A172 (cell line): ENCODE results near the gene SETD2. TPM values are rescaled to one million over a fixed set of nuclear protein-coding genes. Genes with fewer than 3 reads are reported as not detected.

Source experiments
- DNase-seq: peaks from one replicate; pipeline ENCODE4 v3.0.0-alpha.2; 2015; ENCODE audit warnings: low spot score
- total RNA-seq: library from RNA; depleted of rRNA; stranded (reverse); fragments of >200 nt; shearing (Covaris generic); gene quantifications from 2 replicates; pipeline ENCODE4 v1.2.3, GENCODE V29; 2014

SETD2 gene
- total RNA-seq, 1 experiment from 2014 or later, result 22.6 TPM

- DNase-seq, result no peak
Observed at GRCh38 chr3:46998121-46998851, 165.6 kb downstream of the SETD2 start.

- no peak for DNase-seq
Observed at GRCh38 chr3:46997453-46998091, 166.3 kb downstream of the SETD2 start.

- no peak for DNase-seq
Observed at GRCh38 chr3:46996689-46997452, 167.0 kb downstream of the SETD2 start.

GRCh38 chr3:46995901-46996562 lies 167.9 kb downstream of the SETD2 start:
- no peak for DNase-seq

GRCh38 chr3:46994801-46995731 lies 168.8 kb downstream of the SETD2 start:
- DNase-seq, result no peak

- no peak for DNase-seq
Observed at GRCh38 chr3:46993986-46994385, 169.9 kb downstream of the SETD2 start.

GRCh38 chr3:46993292-46993691 lies 170.6 kb downstream of the SETD2 start:
- DNase-seq, result no peak

GRCh38 chr3:46992231-46992630 lies 171.7 kb downstream of the SETD2 start:
- DNase-seq, result no peak

- no peak for DNase-seq
Observed at GRCh38 chr3:46991406-46992165, 172.3 kb downstream of the SETD2 start.

GRCh38 chr3:46990573-46991374 lies 173.1 kb downstream of the SETD2 start:
- DNase-seq, result no peak

- DNase-seq, result no peak
Observed at GRCh38 chr3:46989146-46989810, 174.6 kb downstream of the SETD2 start.

GRCh38 chr3:46988616-46989015 lies 175.3 kb downstream of the SETD2 start:
- no peak for DNase-seq

GRCh38 chr3:46987743-46988401 lies 176.0 kb downstream of the SETD2 start:
- DNase-seq, result no peak

GRCh38 chr3:46987319-46987742 lies 176.6 kb downstream of the SETD2 start:
- no peak for DNase-seq

- DNase-seq, result no peak
Observed at GRCh38 chr3:46986782-46987310, 177.1 kb downstream of the SETD2 start.

- DNase-seq, result no peak
Observed at GRCh38 chr3:46986055-46986730, 177.7 kb downstream of the SETD2 start.

GRCh38 chr3:46985588-46985987 lies 178.3 kb downstream of the SETD2 start:
- no peak for DNase-seq
